HG02642 (cell line): Measurements from ENCODE around the gene B4GAT1.

ENCODE experiments used
- ATAC-seq: cut with Tn5 transposase; IDR thresholded peaks from one replicate; pipeline ENCODE4 v1.9.1; 2021; ENCODE audit warnings: mild to moderate bottlenecking; ENCODE audit not compliant: unreplicated experiment, poor library complexity

The B4GAT1 gene

DNA sequence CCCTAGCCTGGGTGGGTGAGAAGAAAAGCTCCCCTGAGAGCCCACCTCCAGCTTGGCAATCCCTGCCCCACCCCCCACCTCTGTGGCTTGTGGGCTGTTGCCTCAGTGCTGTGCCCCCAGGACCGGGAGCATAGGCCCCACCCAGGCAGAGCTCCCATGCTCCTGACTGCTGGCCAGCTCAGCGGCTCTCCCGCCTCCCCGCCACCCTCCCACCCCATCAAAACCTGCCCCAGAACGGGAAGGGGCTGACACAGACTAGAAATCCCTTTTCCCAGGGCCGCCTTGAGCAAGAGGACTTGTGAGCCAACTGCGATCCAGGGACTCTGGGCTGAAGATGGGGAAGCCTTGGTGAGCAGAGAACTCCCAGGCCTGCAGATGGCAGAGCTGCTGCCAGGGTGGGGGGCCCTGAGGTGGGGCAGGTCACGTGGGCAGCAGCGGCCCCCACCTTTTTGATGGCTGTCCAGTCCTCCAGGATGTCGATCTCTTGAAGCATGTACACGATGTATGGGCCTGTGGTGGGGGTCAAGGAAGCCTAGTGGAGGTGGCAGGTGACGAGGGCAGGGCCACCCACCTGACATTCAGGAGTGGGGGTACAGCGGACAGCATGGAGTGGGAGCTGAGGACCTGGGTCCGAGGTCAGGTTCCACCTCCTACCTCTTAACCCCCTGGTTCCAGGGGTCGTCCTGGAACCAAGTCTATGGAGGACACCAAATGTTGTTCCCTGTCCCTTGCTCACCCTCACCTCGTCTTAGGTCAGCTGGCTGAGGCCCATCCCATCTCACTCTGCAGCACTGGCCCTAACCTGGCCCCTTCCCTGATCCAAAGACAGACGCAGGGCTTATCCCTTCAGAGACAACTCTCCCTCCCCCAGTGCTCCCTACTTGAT, 8.9 kb downstream of the B4GAT1 start:
- ATAC-seq: no peak

DNA sequence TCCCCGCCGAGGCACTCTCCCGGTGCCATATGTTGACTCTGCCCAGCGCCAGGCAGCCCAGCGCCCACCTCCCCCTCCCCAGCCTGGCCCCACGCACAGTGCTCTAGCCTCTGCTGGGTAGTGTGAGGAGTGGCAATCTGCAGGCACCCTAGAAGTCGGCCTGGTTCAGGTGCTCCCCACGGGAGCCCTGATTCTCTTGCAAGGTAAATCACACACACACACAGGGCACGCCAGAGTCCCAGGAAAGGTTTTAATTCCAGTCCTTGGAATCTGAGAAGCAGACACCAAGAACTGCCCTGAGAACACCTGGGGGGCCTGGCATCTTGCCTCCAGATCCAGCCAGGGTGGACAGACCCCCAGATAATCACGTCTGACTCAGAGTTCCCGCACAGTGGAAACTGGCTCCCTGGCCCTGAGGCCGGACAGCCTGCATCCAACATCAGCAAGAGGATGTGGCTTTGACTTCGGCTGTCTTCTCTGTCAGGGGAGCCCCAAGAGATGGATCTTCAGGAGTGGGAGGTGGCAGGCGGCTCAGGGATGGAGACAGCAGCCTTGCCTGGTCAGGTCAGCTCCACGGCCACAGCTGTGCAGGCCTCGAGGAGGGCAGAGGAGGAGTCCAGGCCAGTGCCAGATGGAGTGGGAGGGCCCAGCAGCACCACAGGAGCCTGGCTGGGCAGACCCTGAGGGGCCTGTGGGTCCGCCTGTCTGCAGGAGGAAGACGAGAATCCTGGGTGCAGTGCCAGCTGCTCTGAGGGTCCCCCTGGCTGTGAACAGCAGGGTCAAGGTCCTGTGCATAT, 10.1 kb downstream of the B4GAT1 start:
- ATAC-seq: no peak

DNA sequence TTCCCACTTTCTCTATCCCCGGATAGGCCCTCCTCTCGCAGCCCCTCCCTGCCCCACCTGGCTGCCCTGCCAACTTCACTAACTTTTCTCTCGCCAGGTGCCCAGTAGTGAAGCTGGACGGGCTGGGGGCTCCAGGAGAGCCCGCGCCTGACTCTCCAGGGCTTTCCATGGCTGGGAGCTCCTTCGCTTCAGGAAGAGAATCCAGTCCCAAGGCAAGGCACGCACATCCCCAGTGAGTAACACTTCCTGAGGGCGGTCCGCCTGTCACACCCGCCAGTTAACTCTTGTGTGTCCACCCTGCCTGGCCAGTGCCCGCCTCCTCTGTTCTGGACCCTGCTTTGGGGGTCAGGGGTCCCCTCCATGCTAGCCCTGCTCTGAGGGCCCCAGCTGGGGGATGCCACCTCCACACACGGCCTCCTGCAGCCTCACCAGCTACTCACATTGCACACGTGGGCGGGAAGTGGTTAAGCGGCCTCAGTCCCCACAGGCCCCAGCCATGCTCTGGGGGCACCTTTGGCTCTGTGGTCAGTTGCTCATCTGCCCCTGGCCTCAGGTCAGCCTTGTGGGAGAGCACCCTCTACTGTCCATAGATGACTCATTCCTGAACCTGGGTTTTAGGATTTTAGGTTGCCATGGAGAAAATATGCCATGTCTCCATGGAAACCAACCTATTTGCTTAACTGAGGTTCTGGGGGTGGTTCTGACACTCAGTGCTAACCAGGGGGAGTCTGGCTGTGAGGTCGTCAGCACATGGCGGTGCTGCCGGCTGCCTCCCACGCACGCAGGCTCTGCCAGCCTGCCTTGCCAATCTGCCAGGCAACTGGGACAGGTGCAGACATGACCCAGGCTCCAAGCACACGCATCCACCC, 11.0 kb downstream of the B4GAT1 start, which contains the start of gene RIN1:
Gene RIN1 (minus strand): TSS at position 201 of the 869 bp plus-strand sequence. CDS start 32 bp downstream, at position 169.
- ATAC-seq: peak; percentile 49

DNA sequence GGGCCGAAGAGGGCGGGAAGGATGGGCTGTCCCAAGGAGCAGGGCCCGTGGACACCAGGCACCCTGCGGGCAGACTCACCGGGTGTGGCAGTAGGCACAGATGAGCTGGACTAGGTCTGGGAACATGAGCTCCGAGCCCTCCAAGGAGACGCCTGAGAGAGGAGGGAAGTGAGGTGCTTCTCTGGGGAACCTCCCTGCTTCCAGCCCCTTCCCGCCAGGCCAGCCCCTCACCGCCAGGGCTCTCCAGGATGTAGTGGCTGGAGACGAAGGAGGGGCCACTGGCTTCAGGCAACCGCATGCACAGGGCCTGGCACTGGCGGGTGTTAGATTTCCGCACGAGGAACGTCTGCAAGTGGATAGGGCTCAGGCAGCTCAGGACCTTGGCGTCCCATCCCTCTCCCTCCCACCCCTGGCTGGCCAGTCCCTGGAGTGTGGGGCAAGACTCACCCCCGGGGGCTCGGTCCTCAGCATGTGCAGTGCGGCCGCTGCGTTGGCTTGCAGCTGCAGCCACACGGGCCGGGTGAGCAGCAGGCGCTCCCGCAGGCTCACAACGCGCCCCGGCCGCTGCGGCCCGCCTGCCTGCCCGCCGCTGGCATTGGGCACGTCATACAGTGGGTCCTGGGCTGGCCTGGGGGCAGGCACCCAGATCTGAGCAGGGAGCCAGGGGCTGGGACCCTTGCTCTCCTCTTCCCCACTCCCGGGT, 11.7 kb downstream of the B4GAT1 start:
- ATAC-seq: no peak

DNA sequence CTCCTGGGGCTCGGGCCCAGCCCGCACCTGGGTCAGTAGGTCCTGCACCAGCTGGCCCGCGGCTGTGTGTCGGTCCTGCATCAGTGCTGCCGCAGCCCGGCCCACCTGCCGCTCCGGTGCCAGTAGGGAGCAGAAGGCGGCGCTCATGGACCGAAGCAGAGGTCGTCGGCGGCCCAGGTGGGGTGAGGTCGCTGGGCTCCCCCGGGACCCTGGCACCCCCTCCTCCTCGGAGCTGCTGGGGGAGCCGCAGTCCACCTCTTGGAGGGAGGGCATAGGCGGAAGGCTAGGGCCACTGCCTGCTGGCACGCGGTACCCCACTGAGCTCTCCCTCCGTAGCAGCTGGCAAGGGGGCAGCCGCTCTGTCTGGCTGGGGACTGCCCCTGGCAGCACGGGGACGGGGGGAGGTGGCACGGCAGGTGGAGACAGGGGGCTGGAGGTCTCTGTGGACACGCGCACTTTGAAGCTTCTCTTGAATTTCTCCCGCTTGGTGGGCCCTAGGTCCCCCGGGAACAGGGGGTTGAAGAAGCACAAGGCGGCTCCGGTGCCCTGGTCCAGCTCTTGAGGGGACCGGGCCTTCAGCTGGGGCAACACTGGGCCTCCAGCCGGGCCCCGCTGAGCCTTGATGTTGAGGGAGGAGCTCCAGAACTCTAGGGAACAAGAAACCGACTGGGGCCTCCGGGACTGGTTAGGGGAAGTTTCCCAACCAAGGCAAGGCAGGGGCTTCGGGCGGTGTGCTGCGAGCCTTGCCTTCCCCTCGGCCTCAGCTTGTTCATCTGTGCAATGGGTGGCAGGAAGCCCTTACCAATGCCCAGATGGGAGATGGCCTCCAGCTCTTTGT, 12.6 kb downstream of the B4GAT1 start:
- no peak for ATAC-seq

DNA sequence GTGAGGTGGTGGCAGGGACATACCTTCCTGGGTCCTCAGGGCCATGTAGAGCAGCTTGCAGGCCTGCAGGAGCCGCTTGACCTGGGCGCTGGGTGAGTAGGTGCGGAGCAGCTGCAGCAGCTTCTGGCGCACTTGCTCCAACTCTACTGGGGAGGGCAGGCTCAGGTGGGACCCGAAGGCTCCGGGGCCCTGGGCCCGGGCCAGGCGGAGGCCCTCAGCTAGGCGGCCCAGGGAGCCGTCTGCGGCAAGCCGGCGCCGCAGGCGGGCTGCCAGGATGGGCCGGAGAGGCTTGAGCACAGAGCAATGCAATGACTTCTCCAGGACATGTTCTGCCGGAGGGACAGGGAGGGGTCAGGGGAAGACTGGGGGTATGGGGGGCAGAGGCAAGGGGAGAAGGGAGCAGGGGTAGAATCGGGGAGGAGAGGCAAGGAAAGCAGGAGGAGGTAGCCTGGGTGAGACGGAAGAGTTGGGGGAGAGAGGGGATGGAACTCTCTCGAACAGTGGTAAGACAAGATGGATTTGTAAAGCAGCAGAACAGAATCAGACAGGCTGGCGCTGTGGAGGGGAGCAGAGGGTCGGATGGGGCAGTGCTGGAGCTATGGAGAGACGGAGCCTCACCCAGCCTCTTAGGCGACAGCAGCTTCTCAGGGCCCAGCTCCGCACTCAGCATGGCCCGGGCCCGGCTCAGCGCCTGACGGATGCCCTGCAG, 13.4 kb downstream of the B4GAT1 start:
- no peak for ATAC-seq

DNA sequence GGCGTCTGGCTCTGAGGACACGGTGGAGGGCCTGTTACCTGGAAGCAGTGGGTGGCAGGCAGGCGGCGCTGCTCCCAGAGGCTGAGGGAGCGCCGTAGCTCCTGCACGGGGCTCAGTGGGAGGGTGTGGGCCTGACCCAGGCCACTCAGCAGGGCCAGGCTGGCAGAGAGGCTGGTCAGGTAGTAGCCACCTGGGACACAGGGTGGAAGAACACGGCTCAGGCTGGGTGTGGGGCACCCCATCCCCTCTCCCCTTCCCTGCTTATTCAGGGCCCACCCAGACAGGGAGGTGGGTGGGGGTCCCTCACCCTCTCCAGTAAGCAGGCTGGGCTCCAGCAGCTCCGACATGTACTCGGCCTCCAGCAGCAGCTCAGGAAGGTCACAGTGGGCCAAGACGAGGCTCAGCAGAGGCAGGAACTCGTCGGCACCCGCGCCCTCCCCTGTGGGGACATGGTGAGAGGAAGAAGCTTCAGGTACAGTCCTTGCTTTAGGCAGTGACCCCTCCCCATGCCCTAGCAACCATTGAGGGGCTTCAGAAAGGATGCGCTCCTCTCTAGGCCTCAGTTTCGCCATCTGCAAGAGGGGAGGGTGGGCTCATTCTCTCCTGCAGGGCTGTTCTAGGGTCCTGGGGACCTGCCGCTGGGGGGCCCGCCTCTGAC, 14.1 kb downstream of the B4GAT1 start:
- no peak for ATAC-seq

DNA sequence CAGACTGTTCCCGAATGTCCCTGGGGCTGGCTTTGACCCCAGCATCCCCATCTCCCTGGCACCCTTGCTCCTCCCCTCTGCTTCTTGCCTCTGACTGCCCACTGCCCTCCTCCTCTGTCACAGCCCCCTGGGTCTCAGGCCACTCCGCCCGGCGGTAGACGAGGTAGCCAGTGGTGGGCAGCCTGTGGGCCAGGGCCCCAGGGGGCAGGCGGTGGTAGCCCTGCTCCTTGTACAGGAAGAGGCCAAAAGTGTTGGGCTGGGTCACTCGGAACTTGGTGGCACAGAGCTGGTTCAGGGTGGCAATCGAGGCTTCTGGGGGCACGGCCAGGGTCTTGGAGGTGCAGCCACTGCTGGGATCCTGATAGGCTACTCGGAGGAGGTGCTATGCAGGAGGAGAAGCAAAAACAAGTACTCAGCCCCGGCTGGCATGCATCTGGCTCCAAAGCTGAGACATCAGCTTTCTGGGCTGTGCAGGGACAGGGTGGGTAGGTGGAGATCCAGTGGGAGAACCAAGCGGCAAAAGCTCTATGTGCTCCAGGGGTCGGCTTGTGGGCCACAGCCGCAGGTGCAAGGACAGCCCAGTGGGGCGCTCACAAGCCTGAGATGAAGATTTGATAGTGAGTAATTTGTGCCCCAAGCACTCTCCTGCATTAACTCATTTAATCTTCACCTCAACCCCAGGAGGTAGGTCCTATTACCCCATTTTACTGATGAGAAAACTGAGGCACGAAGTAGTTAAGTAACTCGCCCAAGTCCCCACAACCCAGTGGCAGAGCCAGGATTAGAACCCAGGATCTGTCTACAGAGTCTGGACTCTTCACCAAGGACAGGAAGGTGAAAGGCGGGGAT, 14.8 kb downstream of the B4GAT1 start:
- ATAC-seq: no peak

DNA sequence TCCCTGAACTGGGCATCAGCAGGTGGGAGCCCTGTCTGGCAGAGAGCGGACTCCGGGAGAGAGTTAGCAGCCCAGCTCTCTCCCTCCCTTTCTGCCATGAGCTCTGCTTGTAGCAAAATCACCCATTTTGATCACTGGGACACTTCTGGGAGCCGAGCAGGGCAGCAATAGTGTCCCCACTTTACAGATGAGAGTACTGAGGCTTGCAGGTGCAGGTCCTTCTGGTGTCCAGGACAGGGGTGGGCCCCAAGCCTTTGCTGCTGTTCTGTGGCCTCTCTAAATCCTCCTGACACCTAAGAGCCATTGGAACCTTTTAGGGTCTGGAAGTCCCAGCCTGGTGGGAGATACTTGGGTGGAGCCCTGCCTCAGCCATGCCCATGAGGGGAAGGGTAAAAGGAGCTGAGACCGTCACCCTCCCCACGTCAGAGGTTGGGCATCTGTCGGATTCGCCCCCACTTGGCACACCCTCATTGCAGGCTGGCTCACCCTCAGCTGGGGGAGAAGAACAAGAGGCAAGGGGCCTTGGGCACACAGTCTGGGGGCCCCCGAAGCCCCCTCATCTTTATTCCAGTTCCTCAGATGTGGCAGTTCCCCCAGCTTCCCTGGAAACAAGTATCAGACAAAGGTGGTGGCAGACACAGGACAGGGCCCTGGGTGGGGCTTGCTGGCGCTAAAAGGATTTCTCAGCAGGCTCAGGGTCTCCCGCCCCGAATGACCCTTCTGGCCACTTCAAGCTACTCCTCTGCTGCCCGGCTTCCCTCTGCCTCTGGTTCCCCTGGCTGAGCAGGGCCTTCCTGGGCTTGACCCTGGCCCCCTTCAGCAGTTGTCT, 15.7 kb downstream of the B4GAT1 start:
- ATAC-seq: no peak

DNA sequence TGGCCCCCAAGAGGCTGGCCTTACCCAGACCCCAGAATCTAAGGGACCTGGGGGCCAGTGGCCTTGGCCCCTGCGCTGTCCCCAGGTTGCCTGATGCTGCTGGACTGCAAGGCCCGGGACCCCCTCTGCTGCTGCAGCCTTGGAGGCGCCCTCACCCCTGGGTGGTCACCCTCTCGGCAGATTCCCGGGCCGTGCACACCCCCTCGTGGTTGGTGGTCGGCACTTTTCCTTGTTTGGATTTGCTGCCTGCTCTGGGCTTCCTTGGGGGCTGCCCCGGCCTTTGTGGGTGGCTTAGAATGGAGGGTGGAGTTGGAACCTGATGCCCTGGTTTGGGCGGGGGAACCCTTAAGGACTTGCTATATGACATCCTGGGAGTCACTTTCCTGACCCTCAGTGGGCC, 16.5 kb downstream of the B4GAT1 start:
- ATAC-seq: no peak

DNA sequence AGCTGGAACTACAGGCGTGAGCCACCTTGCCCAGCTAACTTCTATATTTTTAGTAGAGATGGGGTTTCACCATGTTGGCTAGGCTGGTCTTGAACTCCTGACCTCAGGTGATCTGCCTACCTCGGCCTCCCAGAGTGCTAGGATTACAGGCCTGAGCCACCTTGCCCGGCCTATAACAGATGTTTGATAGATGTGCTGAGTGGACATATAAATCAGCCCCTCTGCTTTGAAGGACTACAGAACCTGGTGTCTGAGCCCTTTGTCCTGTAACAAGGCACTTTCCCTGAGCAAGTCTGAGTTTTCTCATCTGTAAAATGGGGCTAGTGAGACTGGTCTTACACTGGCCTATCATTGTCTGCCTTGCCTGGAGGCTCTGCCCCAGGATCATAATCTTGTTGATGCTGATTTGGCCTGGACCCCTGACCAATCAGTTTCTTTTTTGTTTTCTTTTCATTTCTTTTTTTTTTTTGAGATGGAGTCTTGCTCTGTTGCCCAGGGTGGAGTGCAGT, 18.2 kb downstream of the B4GAT1 start:
- no peak for ATAC-seq

DNA sequence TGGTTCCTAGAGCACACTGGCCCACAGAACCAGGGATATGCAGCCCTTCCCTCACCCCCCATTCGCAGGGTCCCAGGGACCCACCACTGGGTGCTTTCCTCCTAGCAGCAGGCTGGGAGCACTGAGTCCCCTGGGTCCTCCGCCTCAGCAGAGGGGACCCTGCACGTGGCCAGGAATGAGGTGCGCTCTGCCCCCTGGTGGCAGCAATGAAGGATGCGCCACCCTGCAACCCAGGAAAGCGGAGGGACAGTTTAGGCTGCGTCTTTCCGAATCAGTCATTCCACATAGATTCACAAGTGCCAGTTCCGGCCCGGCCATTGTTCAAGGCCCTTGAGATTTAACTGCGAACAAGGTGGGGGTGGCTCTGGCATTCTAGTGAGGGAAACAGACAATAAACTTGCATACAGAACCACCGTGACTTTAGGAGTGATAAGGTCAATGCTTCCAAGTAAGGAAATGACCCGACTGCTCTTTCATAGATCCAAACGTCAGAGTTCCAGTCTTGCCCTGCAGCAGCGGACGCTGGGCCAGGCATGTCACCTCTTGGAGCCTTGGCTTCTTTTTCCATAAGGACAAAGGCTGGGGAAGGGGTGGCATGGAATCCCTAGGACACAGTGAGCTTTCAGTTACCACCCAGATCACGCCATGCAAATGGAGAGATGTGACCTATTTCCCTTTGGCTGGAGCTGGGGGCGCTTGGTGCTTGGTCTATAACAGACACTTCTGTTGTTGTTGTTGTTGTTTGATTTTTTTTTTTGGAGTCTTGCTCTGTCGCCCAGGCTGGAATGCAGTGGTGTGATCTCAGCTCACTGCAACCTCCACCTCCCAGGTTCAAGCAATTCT, 18.9 kb downstream of the B4GAT1 start:
- ATAC-seq: peak; percentile 60

DNA sequence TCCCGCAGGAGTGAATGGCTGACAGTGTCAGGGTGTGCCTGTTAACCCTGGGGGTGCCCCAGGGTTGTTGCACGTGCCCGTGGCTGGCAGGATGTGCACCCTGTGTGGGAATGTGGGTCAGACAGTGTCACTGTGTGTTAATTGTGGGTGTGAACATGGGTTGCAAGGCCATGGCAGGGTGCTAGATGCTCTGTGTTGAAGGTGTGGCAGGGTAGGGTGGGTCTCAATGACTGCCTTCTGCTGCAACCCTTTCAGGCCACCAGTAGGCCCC, 19.5 kb downstream of the B4GAT1 start:
- peak; percentile 7 for ATAC-seq

DNA sequence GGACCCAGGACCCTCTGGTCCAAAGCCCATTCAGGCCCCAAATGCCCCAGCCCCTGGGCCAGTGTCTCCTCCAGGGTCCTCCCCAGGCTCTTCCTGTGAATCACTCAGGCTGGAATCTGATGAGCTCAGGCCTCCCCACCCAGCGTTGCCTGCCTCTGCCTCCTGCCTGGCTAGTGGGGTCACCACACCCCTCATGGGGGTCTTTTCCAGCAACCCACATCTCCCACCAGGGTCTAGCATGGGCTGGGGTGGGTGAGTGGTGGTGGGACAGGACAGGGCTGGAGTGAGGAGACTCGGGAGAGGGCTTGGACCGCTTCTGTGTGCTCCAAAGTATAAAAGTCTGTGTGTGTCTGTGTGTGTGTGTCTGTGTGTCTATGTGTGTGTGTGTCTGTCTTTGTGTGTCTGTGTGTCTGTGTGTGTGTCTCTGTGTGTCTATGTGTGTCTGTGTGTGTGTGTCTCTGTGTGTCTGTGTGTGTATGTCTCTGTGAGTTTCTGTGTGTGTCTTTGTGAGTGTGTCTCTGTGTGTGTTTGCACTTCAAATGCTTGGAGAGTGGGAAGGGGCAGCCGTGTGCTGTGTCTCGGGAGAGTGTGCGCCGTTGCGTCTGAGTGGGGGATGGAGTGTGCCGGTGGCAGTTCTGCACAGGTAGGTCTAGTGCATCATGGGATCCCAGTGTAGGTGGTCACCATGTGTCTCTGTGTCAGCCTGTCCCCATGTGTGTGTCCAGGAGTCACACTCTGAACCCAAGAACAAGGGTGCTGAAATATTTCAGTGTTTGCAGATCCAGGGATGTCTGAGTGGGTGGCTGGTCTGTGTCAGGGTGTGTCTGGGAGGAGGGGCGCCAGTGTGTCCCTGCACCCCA, 20.0 kb downstream of the B4GAT1 start:
- no peak for ATAC-seq
